K562 (cell line): Measurements from ENCODE around the gene RAB31. TPM values are rescaled to one million over a fixed set of nuclear protein-coding genes. Genes with fewer than 3 reads are reported as not detected.
A peak's percentile ranks its signal among the peaks of the same experiment; 100 is the strongest.

Experiments
- CAMTA2 ChIP-seq: fragments of 250-450 bp; sonication (Bioruptor Pico); conservative IDR thresholded peaks from 2 replicates; pipeline ENCODE4 v1.5.1; 2022
- CBFB ChIP-seq: sonication (generic); formaldehyde crosslinking; IDR thresholded peaks from 2 replicates; pipeline ENCODE4 v1.4.0; 2020; ENCODE audit warnings: mild to moderate bottlenecking, missing genetic modification reagents
- DPF2 ChIP-seq: fragments of 450-650 bp; IDR thresholded peaks from 2 replicates; pipeline ENCODE4 v1.6.1; 2016
- FOS ChIP-seq: IDR thresholded peaks from 3 replicates; pipeline ENCODE4 v1.6.1; 2011; ENCODE audit not compliant: insufficient read length; ENCODE audit errors: extremely low read depth
- FOXA3 ChIP-seq, 2 experiments: fragments of 450-650 bp in 1 of 2; sonication (generic) in 1 of 2; formaldehyde crosslinking; IDR thresholded peaks in 1 of 2; conservative IDR thresholded peaks in 1 of 2; 2 replicates each; pipeline versions ENCODE4 v1.4.0 to v1.8.0; 2020 to 2022; ENCODE audit warnings: mild to moderate bottlenecking in 2 of 2, missing genetic modification reagents in 1 of 2
- KLF16 ChIP-seq: IDR thresholded peaks from 2 replicates; pipeline ENCODE4 v1.6.1; 2016; ENCODE audit warnings: antibody characterized with exemption
- RERE ChIP-seq: sonication (generic); formaldehyde crosslinking; IDR thresholded peaks from 2 replicates; pipeline ENCODE4 v1.8.0; 2023; ENCODE audit warnings: missing genetic modification reagents, mild to moderate bottlenecking, borderline replicate concordance
- RFX7 ChIP-seq: fragments of 250-450 bp; sonication (Bioruptor Pico); IDR thresholded peaks from 2 replicates; pipeline ENCODE4 v1.5.1; 2021; ENCODE audit warnings: mild to moderate bottlenecking
- RHOXF2B ChIP-seq: fragments of 250-450 bp; sonication (Bioruptor Pico); conservative IDR thresholded peaks from 2 replicates; pipeline ENCODE4 v1.5.1; 2021
- SRSF7 ChIP-seq: fragments of 200-400 bp; formaldehyde crosslinking; optimal IDR thresholded peaks from 2 replicates; pipeline ENCODE3; 2017; ENCODE audit warnings: mild to moderate bottlenecking, low read depth, low read length
- ZBTB5 ChIP-seq: fragments of 450-650 bp; IDR thresholded peaks from 2 replicates; pipeline ENCODE4 v1.6.1; 2017; ENCODE audit warnings: antibody characterized with exemption
- ZNF507 ChIP-seq: conservative IDR thresholded peaks from 2 replicates; pipeline ENCODE4 v1.6.1; 2017; ENCODE audit warnings: missing genetic modification characterization, missing compliant biosample characterization
- polyA plus RNA-seq, 8 experiments: library from polyadenylated mRNA; depleted of rRNA in 4 of 8; stranded (reverse) in 5 of 8; unstranded in 3 of 8; fragments of >200 nt; fragmentation: Nextera tagmentation in 2 of 8; fragmentation: Illumina TruSeq in 1 of 8; extraction: Ambion mirVana in 2 of 8; extraction: Trizol in 1 of 8; gene quantifications; 2 replicates each; pipeline versions ENCODE4 v1.2.1 to v1.2.3, GENCODE V29; 2011 to 2014; ENCODE audit warnings: inconsistent platforms in 1 of 8, missing spikeins in 1 of 8
- total RNA-seq, 7 experiments: library from RNA; depleted of rRNA in 6 of 7; stranded (reverse); fragments of >200 nt in 6 of 7; fragmentation: Illumina TruSeq in 2 of 7; extraction: Trizol in 2 of 7; gene quantifications; 2 replicates each; pipeline versions ENCODE4 v1.2.1 to v1.2.3, GENCODE V29; 2011 to 2021; ENCODE audit warnings: low replicate concordance in 1 of 7
- TF ChIP-seq, protein P1 (sequence below): sonication (generic); formaldehyde crosslinking; IDR thresholded peaks from 2 replicates; pipeline ENCODE4 v1.8.0; 2022; ENCODE audit warnings: missing genetic modification reagents, mild to moderate bottlenecking, moderate library complexity, borderline replicate concordance
- TF ChIP-seq, protein P2 (sequence below): IDR thresholded peaks from 2 replicates; pipeline ENCODE4 v1.6.1; 2012; ENCODE audit warnings: low read depth, low read length, improper control_type of control experiment, borderline replicate concordance
- TF ChIP-seq, protein P3 (sequence below): fragments of 250-450 bp; sonication (Bioruptor Pico); IDR thresholded peaks from 2 replicates; pipeline ENCODE4 v1.8.0; 2022; ENCODE audit warnings: moderate library complexity, mild to moderate bottlenecking, inconsistent platforms

Gene RAB31
- total and polyA plus RNA-seq, 9 of the 15 experiments (the other 6 are each of a cell fraction or from before 2014, with no cell fraction given): 20.7 to 70.4 (median 41.3) TPM

GRCh38 chr18:9828506-9829396 is 120.7 kb downstream of the RAB31 start (continued):
- TF ChIP-seq ZNF507 (tag): no peak
- TF ChIP-seq RHOXF2B (CRISPR knock-in tag): no peak
- TF ChIP-seq RERE (CRISPR knock-in tag): no peak
- no peak for TF ChIP-seq CAMTA2 (CRISPR knock-in tag)
- TF ChIP-seq ZBTB5: no peak
- TF ChIP-seq FOXA3 (CRISPR knock-in tag; conservative IDR thresholded peaks at IDR 0.05 in 1 of 2, IDR thresholded peaks at IDR 0.05 in 1 of 2): no peak
- TF ChIP-seq, protein P1, sequence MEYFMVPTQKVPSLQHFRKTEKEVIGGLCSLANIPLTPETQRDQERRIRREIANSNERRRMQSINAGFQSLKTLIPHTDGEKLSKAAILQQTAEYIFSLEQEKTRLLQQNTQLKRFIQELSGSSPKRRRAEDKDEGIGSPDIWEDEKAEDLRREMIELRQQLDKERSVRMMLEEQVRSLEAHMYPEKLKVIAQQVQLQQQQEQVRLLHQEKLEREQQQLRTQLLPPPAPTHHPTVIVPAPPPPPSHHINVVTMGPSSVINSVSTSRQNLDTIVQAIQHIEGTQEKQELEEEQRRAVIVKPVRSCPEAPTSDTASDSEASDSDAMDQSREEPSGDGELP (CRISPR knock-in tag): no peak; the same call in 1 of the 2 replicates
- TF ChIP-seq, protein P2, sequence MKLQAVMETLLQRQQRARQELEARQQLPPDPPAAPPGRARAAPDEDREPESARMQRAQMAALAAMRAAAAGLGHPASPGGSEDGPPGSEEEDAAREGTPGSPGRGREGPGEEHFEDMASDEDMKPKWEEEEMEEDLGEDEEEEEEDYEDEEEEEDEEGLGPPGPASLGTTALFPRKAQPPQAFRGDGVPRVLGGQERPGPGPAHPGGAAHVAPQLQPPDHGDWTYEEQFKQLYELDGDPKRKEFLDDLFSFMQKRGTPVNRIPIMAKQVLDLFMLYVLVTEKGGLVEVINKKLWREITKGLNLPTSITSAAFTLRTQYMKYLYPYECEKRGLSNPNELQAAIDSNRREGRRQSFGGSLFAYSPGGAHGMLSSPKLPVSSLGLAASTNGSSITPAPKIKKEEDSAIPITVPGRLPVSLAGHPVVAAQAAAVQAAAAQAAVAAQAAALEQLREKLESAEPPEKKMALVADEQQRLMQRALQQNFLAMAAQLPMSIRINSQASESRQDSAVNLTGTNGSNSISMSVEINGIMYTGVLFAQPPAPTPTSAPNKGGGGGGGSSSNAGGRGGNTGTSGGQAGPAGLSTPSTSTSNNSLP: 0 out of 2 replicates have a peak, but pooled peaks have one; percentile 36
- TF ChIP-seq, protein P3, sequence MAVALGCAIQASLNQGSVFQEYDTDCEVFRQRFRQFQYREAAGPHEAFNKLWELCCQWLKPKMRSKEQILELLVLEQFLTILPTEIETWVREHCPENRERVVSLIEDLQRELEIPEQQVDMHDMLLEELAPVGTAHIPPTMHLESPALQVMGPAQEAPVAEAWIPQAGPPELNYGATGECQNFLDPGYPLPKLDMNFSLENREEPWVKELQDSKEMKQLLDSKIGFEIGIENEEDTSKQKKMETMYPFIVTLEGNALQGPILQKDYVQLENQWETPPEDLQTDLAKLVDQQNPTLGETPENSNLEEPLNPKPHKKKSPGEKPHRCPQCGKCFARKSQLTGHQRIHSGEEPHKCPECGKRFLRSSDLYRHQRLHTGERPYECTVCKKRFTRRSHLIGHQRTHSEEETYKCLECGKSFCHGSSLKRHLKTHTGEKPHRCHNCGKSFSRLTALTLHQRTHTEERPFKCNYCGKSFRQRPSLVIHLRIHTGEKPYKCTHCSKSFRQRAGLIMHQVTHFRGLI (CRISPR knock-in tag): no peak
- no peak for TF ChIP-seq CBFB
- TF ChIP-seq SRSF7: no peak
- no peak for TF ChIP-seq RFX7 (CRISPR knock-in tag)
- no peak for TF ChIP-seq KLF16
- TF ChIP-seq DPF2: peak; percentile 72; the same call in 1 of the 2 replicates
- TF ChIP-seq FOS: no peak
